GM12865 (cell line): ENCODE results near the gene TMEM204.

ENCODE experiments used
- DNase-seq: peaks from one replicate; pipeline ENCODE4 v3.0.0; 2010; ENCODE audit warnings: low read depth
- H3K4me3 ChIP-seq: 2 replicates; pipeline ENCODE4 v1.5.1; 2011; ENCODE audit warnings: mild to moderate bottlenecking, low read depth, low read length, control low read depth
- TF ChIP-seq, protein P1 (sequence below): IDR thresholded peaks from 2 replicates; pipeline ENCODE4 v1.5.1; 2011; ENCODE audit warnings: low read length, control low read depth, low read depth, inconsistent platforms; ENCODE audit not compliant: insufficient read depth; ENCODE audit errors: missing control alignments

Gene TMEM204

GRCh38 chr16:1534021-1535020 lies 855 bp downstream of the TMEM204 start:
- TF ChIP-seq, protein P1, sequence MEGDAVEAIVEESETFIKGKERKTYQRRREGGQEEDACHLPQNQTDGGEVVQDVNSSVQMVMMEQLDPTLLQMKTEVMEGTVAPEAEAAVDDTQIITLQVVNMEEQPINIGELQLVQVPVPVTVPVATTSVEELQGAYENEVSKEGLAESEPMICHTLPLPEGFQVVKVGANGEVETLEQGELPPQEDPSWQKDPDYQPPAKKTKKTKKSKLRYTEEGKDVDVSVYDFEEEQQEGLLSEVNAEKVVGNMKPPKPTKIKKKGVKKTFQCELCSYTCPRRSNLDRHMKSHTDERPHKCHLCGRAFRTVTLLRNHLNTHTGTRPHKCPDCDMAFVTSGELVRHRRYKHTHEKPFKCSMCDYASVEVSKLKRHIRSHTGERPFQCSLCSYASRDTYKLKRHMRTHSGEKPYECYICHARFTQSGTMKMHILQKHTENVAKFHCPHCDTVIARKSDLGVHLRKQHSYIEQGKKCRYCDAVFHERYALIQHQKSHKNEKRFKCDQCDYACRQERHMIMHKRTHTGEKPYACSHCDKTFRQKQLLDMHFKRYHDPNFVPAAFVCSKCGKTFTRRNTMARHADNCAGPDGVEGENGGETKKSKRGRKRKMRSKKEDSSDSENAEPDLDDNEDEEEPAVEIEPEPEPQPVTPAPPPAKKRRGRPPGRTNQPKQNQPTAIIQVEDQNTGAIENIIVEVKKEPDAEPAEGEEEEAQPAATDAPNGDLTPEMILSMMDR: no peak
- no peak overlapping the region; the same call in none of the 2 replicates for H3K4me3 ChIP-seq
- no peak for DNase-seq

DNA sequence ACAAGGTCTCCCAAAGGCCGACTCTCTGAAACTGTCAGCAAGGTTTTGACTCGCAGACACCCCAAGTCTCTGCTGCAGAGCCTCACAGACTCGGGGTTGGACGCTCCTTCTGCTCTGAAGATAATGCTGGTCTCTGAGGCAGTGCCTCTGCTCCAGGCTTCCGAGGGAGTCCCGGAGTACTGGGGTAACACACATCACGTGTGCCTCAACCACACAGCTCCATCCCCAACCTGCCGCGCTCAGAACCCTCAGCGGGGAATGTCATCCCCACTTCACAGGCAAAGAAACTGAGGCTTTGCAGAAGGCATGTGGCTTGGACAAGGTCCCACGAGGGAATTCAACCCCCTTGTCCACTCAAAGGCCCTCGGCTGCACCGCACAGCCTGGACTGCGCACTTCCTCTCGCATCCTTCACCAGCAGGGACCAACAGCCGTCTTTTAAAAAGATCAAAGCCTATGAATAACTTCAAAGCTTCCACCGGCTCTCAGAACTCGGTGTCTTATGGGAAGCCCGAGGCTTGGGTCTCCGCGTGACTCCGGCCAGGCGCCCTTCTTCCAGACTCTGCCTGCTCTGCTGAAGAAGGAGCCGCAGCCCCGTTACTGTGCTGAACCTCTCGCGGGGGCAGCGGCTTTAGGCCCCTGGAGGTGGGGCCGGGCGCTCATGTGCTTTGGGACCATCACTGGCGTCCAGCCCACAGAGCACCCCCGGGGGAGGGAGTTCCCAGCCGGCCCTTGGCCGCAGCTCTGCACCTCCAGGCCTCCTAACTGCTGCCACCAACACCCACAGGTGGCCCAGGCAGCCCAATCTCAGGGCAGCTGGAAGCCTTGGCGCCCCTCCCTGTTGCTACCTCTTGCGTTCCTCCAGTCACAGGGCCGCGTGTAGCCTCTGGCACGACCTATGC lies 2.2 kb downstream of the TMEM204 start:
- TF ChIP-seq, protein P1: no peak
- no peak overlapping the region for H3K4me3 ChIP-seq

DNA sequence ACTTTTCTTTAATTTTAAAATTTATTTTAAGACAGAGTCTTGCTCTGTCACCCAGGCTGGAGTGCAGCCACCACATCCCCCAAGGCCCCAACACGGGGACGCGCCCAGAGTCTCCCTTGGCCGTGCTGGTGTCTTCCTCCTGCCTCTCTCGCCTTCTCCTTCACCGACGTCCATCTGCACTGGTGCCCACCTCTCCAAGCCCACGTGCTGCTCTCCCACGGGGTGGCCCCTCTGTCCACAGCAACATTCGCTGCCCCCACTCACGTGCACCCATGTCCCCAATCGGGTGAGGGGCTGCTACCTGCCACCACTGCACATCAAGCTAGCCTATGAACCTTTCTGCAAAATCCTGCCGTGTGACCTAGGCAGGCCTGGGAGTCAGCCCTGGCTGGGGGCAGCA lies 3.1 kb downstream of the TMEM204 start:
- no peak for DNase-seq
- no peak overlapping the region for H3K4me3 ChIP-seq
- TF ChIP-seq, protein P1: no peak

More for the DNA sequence above, 2.2 kb downstream of the TMEM204 start:
- DNase-seq: no peak

- H3K4me3 ChIP-seq: no peak overlapping the region
- TF ChIP-seq, protein P1: no peak
- no peak for DNase-seq
These were observed 3.7 kb downstream of the TMEM204 start for GRCh38 chr16:1537138-1537577.

DNA sequence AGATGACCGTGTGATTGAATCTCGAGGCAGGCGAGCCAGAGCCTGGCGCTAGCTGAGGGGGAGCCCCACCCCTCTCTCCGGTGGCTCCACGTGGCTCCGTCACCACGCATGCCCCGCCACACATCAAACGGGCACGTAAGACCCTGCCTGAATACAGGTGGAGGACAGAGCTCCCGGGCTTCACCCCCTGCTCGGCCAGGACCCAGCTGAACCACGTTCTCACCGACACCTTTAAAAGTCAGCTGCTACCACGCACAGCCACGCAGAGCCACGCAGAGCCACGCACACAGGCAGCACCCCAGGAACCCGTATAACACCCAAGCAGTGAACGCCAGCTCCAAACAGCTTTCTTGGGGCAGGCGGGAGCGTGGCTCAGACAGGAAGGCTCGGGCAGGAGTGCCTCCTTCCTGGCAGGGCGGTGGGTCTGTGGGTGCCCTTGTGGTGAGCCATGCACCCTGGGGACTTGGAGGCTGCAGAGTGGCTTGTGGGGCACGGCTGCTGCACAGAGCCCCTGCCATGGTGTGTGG lies 4.4 kb downstream of the TMEM204 start:
- DNase-seq: no peak
- H3K4me3 ChIP-seq: no peak overlapping the region
- TF ChIP-seq, protein P1: no peak

DNA sequence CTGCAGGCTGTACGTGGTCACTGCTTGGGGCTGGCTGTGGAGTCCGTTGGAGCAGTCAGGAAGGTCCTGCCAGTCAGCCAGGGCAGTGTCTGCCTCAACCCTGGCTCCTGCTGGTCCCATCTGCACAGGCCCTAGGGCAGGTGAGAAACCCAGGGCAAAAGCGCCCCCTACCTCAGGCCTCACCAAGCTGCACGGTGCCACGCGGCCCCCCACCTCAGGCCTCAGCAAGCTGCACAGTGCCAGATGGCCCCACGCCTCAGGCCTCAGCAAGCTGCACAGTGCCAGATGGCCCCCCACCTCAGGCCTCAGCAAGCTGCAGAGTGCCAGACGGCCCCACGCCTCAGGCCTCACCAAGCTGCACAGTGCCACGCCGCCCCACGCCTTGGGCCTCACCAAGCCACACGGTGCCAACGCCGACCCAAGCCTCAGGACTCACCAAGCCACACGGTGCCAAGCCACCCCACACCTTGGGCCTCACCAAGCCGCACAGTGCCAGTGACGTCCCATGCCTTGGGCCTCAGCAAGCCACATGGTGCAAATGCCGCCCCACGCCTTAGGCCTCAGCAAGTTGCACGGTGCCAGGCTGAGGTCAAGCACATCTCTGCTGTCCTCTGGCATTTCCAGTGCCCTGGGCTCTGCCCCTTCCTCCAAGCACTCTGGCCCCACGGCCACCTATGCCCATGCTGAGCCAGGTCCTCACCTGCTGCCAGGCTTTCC lies 5.5 kb downstream of the TMEM204 start:
- no peak overlapping the region for H3K4me3 ChIP-seq
- TF ChIP-seq, protein P1: peak; percentile 32
- peak; percentile 45 for DNase-seq
